Measurements from ENCODE around the gene SHKBP1. TPM values are rescaled to one million over a fixed set of nuclear protein-coding genes. Genes with fewer than 3 reads are reported as not detected.

Gene SHKBP1
- total and polyA plus RNA-seq, 3 donors from 2014 or later: 35.6 to 56.3 (median 37.2) TPM

GRCh38 chr19:40633207-40633606 is 56.5 kb downstream of the SHKBP1 start:
- TF ChIP-seq CTCF (IDR thresholded peaks at IDR 0.05): no peak
- TF ChIP-seq POLR2A (IDR thresholded peaks at IDR 0.05): no peak
- no peaks in the 10 kb centered on the region for H3K9me3 ChIP-seq
- intact Hi-C loops (cut with DNase I; ENCODE audit: low total_unique reads): no loop called here

GRCh38 chr19:40638327-40638726 is 61.7 kb downstream of the SHKBP1 start:
- H3K4me3 ChIP-seq: no peak overlapping the region
- WGBS, 2 donors: 69 to 70% methylated on average over 1 of the region's 1 CpG
- H3K27ac ChIP-seq: peak overlapping the region in 1 of 2 donors; percentile 41
- H3K36me3 ChIP-seq (ENCODE audit: low read depth, missing control alignments): no peaks in the 10 kb centered on the region
- TF ChIP-seq CTCF (IDR thresholded peaks at IDR 0.05) (no peak), POLR2A (IDR thresholded peaks at IDR 0.05) (no peak)
- no peaks in the 10 kb centered on the region for H3K27me3 ChIP-seq
- DNase-seq: no peak
- intact Hi-C loops (cut with DNase I; ENCODE audit: low total_unique reads): loop anchor here (5.0 kb wide), 1 partner anchor 36 kb away; the partner anchor contains the start of gene LTBP4
- no peaks in the 10 kb centered on the region for H3K9me3 ChIP-seq
- H3K4me1 ChIP-seq: peaks cover 29% of the 10 kb centered on the region

More at GRCh38 chr19:40633207-40633606, 56.5 kb downstream of the SHKBP1 start:
- Histone ChIP-seq H3K4me3 (no peak overlapping the region), H3K27ac (no peak overlapping the region), H3K4me1 (peaks cover 13% of the 10 kb centered on the region), H3K27me3 (no peaks in the 10 kb centered on the region), H3K36me3 (ENCODE audit: low read depth, missing control alignments) (no peaks in the 10 kb centered on the region)
- WGBS, 2 donors: 78 to 80% methylated on average over 5 of the region's 5 CpGs
- DNase-seq: no peak

- 48 to 60% methylated on average over 6 of the region's 6 CpGs for WGBS, 2 donors
- DNase-seq: no peak
- Histone ChIP-seq H3K4me1 (peaks cover 23% of the 10 kb centered on the region), H3K27me3 (no peaks in the 10 kb centered on the region), H3K4me3 (no peak overlapping the region), H3K36me3 (ENCODE audit: low read depth, missing control alignments) (no peaks in the 10 kb centered on the region), H3K9me3 (no peaks in the 10 kb centered on the region), H3K27ac (peak overlapping the region in 1 of 2 donors; percentile 41)
- TF ChIP-seq CTCF (IDR thresholded peaks at IDR 0.05) (no peak), POLR2A (IDR thresholded peaks at IDR 0.05) (no peak)
- intact Hi-C loops (cut with DNase I; ENCODE audit: low total_unique reads): loop anchor here (5.0 kb wide), 1 partner anchor 37 kb away; the partner anchor contains the start of gene LTBP4
Observed at GRCh38 chr19:40639638-40639982, 62.9 kb downstream of the SHKBP1 start.

GRCh38 chr19:40640744-40641143 is 64.1 kb downstream of the SHKBP1 start:
- intact Hi-C loops (cut with DNase I; ENCODE audit: low total_unique reads): no loop called here
- no peaks in the 10 kb centered on the region for H3K36me3 ChIP-seq (ENCODE audit: low read depth, missing control alignments)
- H3K4me1 ChIP-seq: peaks cover 26% of the 10 kb centered on the region
- no peaks in the 10 kb centered on the region for H3K27me3 ChIP-seq
- TF ChIP-seq CTCF (IDR thresholded peaks at IDR 0.05) (no peak), POLR2A (IDR thresholded peaks at IDR 0.05) (no peak)
- H3K4me3 ChIP-seq: no peak overlapping the region
- no peaks in the 10 kb centered on the region for H3K9me3 ChIP-seq
- WGBS, 2 donors: 17 to 28% methylated on average over 1 to 5 of the region's 5 CpGs
- no peak for DNase-seq
- peak overlapping the region in 1 of 2 donors; percentile 71 for H3K27ac ChIP-seq

Other genes with a start within 250 kb of the SHKBP1 start
- 10 to 100 TPM; 48.9 to 57.1 TPM for gene C19orf47, start 228.5 kb upstream of the SHKBP1 start, total RNA-seq
- 62.2 TPM for gene C19orf47, start 228.5 kb upstream of the SHKBP1 start, polyA plus RNA-seq (ENCODE audit: insufficient read depth, low read depth, low replicate concordance)
- gene PLD3, start 228.2 kb upstream of the SHKBP1 start, total RNA-seq: 100 to 1,000 TPM; 277 to 533 TPM
- gene PLD3, start 228.2 kb upstream of the SHKBP1 start, polyA plus RNA-seq (ENCODE audit: insufficient read depth, low read depth, low replicate concordance): 219 TPM
- gene HIPK4, start 186.7 kb upstream of the SHKBP1 start, total RNA-seq: 10 to 100 TPM; 13.7 to 30.3 TPM
- 32.8 TPM for gene HIPK4, start 186.7 kb upstream of the SHKBP1 start, polyA plus RNA-seq (ENCODE audit: insufficient read depth, low read depth, low replicate concordance)
- 1 to 10 TPM; 4.9 to 5.1 TPM for gene PRX, start 163.5 kb upstream of the SHKBP1 start, total RNA-seq
- gene PRX, start 163.5 kb upstream of the SHKBP1 start, polyA plus RNA-seq (ENCODE audit: insufficient read depth, low read depth, low replicate concordance): 3.6 TPM
- gene SERTAD1, start 150.9 kb upstream of the SHKBP1 start, total RNA-seq: 10 to 100 TPM in 1 of 2 donors, 1 to 10 TPM in 1; 8.6 to 10.9 TPM
- gene SERTAD1, start 150.9 kb upstream of the SHKBP1 start, polyA plus RNA-seq (ENCODE audit: insufficient read depth, low read depth, low replicate concordance): 8.3 TPM
- 10 to 100 TPM; 24.3 to 33.9 TPM for gene SERTAD3, start 132.5 kb upstream of the SHKBP1 start, total RNA-seq
- gene SERTAD3, start 132.5 kb upstream of the SHKBP1 start, polyA plus RNA-seq (ENCODE audit: insufficient read depth, low read depth, low replicate concordance): 22.4 TPM
- gene BLVRB, start 111.1 kb upstream of the SHKBP1 start, total RNA-seq: 10 to 100 TPM; 25.0 to 43.3 TPM
- 36.8 TPM for gene BLVRB, start 111.1 kb upstream of the SHKBP1 start, polyA plus RNA-seq (ENCODE audit: insufficient read depth, low read depth, low replicate concordance)
- 10 to 100 TPM; 18.3 to 27.9 TPM for gene SPTBN4, start 109.9 kb upstream of the SHKBP1 start, total RNA-seq
- 7.2 TPM for gene SPTBN4, start 109.9 kb upstream of the SHKBP1 start, polyA plus RNA-seq (ENCODE audit: insufficient read depth, low read depth, low replicate concordance)
- gene LTBP4, start 24.5 kb downstream of the SHKBP1 start, total RNA-seq: 100 to 1,000 TPM; 309 to 417 TPM
- 270 TPM for gene LTBP4, start 24.5 kb downstream of the SHKBP1 start, polyA plus RNA-seq (ENCODE audit: insufficient read depth, low read depth, low replicate concordance)
- 10 to 100 TPM; 42.7 to 52.1 TPM for gene NUMBL, start 113.8 kb downstream of the SHKBP1 start, total RNA-seq
- 19.9 TPM for gene NUMBL, start 113.8 kb downstream of the SHKBP1 start, polyA plus RNA-seq (ENCODE audit: insufficient read depth, low read depth, low replicate concordance)
- 10 to 100 TPM; 56.6 to 71.7 TPM for gene COQ8B, start 140.0 kb downstream of the SHKBP1 start, total RNA-seq
- 43.8 TPM for gene COQ8B, start 140.0 kb downstream of the SHKBP1 start, polyA plus RNA-seq (ENCODE audit: insufficient read depth, low read depth, low replicate concordance)
- gene ITPKC, start 140.2 kb downstream of the SHKBP1 start, total RNA-seq: 10 to 100 TPM; 19.2 to 20.8 TPM
- gene ITPKC, start 140.2 kb downstream of the SHKBP1 start, polyA plus RNA-seq (ENCODE audit: insufficient read depth, low read depth, low replicate concordance): 11.6 TPM
- 10 to 100 TPM; 17.7 to 21.5 TPM for gene ACTMAP, start 173.6 kb downstream of the SHKBP1 start, total RNA-seq
- gene ACTMAP, start 173.6 kb downstream of the SHKBP1 start, polyA plus RNA-seq (ENCODE audit: insufficient read depth, low read depth, low replicate concordance): 14.8 TPM
- gene SNRPA, start 174.3 kb downstream of the SHKBP1 start, total RNA-seq: 10 to 100 TPM; 89.8 to 91.5 TPM
- gene SNRPA, start 174.3 kb downstream of the SHKBP1 start, polyA plus RNA-seq (ENCODE audit: insufficient read depth, low read depth, low replicate concordance): 67.8 TPM
- gene MIA, start 198.6 kb downstream of the SHKBP1 start, total RNA-seq: 1 to 10 TPM; 2.4 to 2.8 TPM
- 2.9 TPM for gene MIA, start 198.6 kb downstream of the SHKBP1 start, polyA plus RNA-seq (ENCODE audit: insufficient read depth, low read depth, low replicate concordance)
- gene RAB4B, start 201.4 kb downstream of the SHKBP1 start, total RNA-seq: 10 to 100 TPM; 44.7 to 49.3 TPM
- gene RAB4B, start 201.4 kb downstream of the SHKBP1 start, polyA plus RNA-seq (ENCODE audit: insufficient read depth, low read depth, low replicate concordance): 46.7 TPM
- gene EGLN2, start 222.3 kb downstream of the SHKBP1 start, total RNA-seq: 100 to 1,000 TPM; 245 to 260 TPM
- gene EGLN2, start 222.3 kb downstream of the SHKBP1 start, polyA plus RNA-seq (ENCODE audit: insufficient read depth, low read depth, low replicate concordance): 489 TPM

Measured in testis (tissue), 3 donors.